Endodermal cell (in vitro differentiated cells): ENCODE data around the gene PANK1. TPM values are rescaled to one million over a fixed set of nuclear protein-coding genes. Genes with fewer than 3 reads are reported as not detected.
A peak's percentile ranks its signal among the peaks of the same experiment; 100 is the strongest.

Source experiments
- DNase-seq: peaks from one replicate; pipeline ENCODE4 v3.0.0-alpha.2; 2017
- H3K27ac ChIP-seq: 2 replicates; pipeline ENCODE4 v1.5.1; 2013; ENCODE audit warnings: mild to moderate bottlenecking, low read depth, low read length, moderate library complexity
- H3K27me3 ChIP-seq: 2 replicates; pipeline ENCODE4 v1.6.1; 2013; ENCODE audit warnings: mild to moderate bottlenecking, low read length, moderate library complexity; ENCODE audit not compliant: insufficient read depth, control insufficient read depth, poor library complexity, severe bottlenecking
- H3K36me3 ChIP-seq: 2 replicates; pipeline ENCODE4 v1.7.0; 2013; ENCODE audit warnings: mild to moderate bottlenecking, low read length, moderate library complexity; ENCODE audit not compliant: control insufficient read depth, insufficient read depth
- H3K4me1 ChIP-seq: one replicate; pipeline ENCODE4 v1.7.0; 2013; ENCODE audit warnings: low read length; ENCODE audit not compliant: control insufficient read depth, insufficient read depth
- H3K4me3 ChIP-seq: 2 replicates; pipeline ENCODE4 v1.5.1; 2013; ENCODE audit warnings: mild to moderate bottlenecking, low read length, moderate library complexity
- H3K9ac ChIP-seq: 2 replicates; pipeline ENCODE4 v1.6.1; 2013; ENCODE audit warnings: mild to moderate bottlenecking, low read length, moderate library complexity; ENCODE audit not compliant: poor library complexity, severe bottlenecking; ENCODE audit errors: extremely low read depth
- H3K9me3 ChIP-seq: 2 replicates; pipeline ENCODE4 v1.6.1; 2013; ENCODE audit warnings: mild to moderate bottlenecking, low read length, moderate library complexity; ENCODE audit not compliant: control insufficient read depth
- H3K27ac Mint-ChIP-seq: 2 replicates; pipeline ENCODE4 v1.8.0; 2020; ENCODE audit warnings: mixed read lengths
- H3K27me3 Mint-ChIP-seq: 2 replicates; pipeline ENCODE4 v1.8.0; 2021; ENCODE audit warnings: mild to moderate bottlenecking, mixed read lengths; ENCODE audit not compliant: insufficient read depth
- H3K36me3 Mint-ChIP-seq: 2 replicates; pipeline ENCODE4 v1.8.0; 2020; ENCODE audit warnings: low read depth, mixed read lengths
- H3K4me1 Mint-ChIP-seq: 2 replicates; pipeline ENCODE4 v1.8.0; 2020; ENCODE audit warnings: mixed read lengths
- H3K4me3 Mint-ChIP-seq: 2 replicates; pipeline ENCODE4 v1.8.0; 2020; ENCODE audit warnings: mild to moderate bottlenecking, moderate library complexity, mixed read lengths
- H3K9me3 Mint-ChIP-seq: 2 replicates; pipeline ENCODE4 v1.8.0; 2020; ENCODE audit warnings: mild to moderate bottlenecking, mixed read lengths
- CTCF ChIP-seq: fragments of 200-600 bp; sonication (generic); conservative IDR thresholded peaks from 2 replicates; pipeline ENCODE4 v1.5.0; 2021; ENCODE audit warnings: antibody characterized with exemption, mild to moderate bottlenecking
- WGBS, 2 experiments: methylation state at CpG; one replicate each; pipeline versions ENCODE4 v1.1.5 to v1.1.7; 2013; ENCODE audit warnings: missing lambda C conversion rate in 2 of 2, mixed read lengths in 1 of 2; ENCODE audit not compliant: insufficient coverage in 1 of 2, insufficient read length in 1 of 2; 5-methylcytosine and 5-hydroxymethylcytosine counted together
- total RNA-seq, 2 donors: library from RNA; stranded (reverse); fragmentation: NEBNext Ultra II Directional in 1 of 2; extraction: Animal tissue kit (Norgen Biotek cat#: 25700) in 1 of 2; gene quantifications; 2 replicates in 1 of 2; 3 replicates in 1 of 2; pipeline ENCODE4 v1.2.1, GENCODE V29; 2021

Gene PANK1
- total RNA-seq, 2 donors from 2014 or later = 23.4 to 28.8 TPM

DNA sequence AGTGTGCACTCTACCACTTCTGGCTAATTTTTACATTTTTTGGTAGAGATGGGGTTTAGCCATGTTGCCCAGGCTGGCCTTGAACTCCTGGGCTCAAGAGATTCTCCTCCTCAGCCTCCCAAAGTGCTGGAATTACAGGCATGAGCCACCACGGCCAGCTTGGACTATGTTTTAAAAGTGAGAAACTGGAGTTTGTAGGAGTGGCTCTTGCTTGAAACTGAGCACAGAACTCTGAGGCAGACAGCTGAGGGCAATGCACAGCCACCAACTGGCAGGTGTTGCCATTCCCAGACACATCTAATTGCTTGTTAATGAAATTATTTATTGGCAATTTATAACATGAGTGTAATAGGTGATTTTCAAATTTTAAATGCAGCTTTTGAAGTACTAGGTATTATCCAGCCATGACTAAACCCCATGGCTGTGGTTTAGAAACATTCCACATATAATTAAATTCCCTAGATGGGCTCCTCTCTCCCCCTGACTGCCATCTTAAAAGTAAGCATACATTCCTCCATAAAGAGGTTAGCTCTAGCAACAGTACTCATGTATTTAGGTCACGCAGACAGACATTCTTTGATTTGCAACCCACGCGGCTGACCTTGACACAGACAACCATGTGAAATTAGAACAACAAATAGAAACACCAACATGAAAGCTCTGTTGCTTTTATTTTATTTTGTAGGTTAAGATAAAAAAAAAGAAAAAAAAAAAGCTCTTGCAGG, 19.8 kb downstream of the PANK1 start:
- Mint-ChIP-seq H3K4me3 (no peak overlapping the region), H3K27me3 (no peaks in the 10 kb centered on the region), H3K27ac (no peak overlapping the region), H3K4me1 (peaks cover 11% of the 10 kb centered on the region), H3K9me3 (peaks cover 38% of the 10 kb centered on the region), H3K36me3 (peaks cover 32% of the 10 kb centered on the region)
- Histone ChIP-seq H3K27me3 (no peaks in the 10 kb centered on the region), H3K4me3 (no peak overlapping the region), H3K4me1 (peaks cover 5% of the 10 kb centered on the region), H3K36me3 (peaks cover 6% of the 10 kb centered on the region), H3K9me3 (peaks cover 25% of the 10 kb centered on the region), H3K9ac (no peak overlapping the region), H3K27ac (peak overlapping the region; percentile 53)
- DNase-seq = no peak
- TF ChIP-seq CTCF = no peak
- WGBS, 2 experiments = 98% methylated on average over 4 of the region's 4 CpGs; no CpG with 5 or more reads in 1 of the 2 experiments

GRCh38 chr10:89624020-89624419, 21.0 kb downstream of the PANK1 start:
- H3K4me3 Mint-ChIP-seq = no peak overlapping the region
- H3K27ac Mint-ChIP-seq = no peak overlapping the region
- no peak overlapping the region for H3K4me3 ChIP-seq
- H3K4me1 Mint-ChIP-seq = peaks cover 11% of the 10 kb centered on the region
- no peak overlapping the region for H3K27ac ChIP-seq
- 83 to 84% methylated on average over 3 to 4 of the region's 4 CpGs for WGBS, 2 experiments
- peaks cover 48% of the 10 kb centered on the region for H3K9me3 Mint-ChIP-seq
- DNase-seq = no peak
- peaks cover 5% of the 10 kb centered on the region for H3K4me1 ChIP-seq
- TF ChIP-seq CTCF = no peak
- no peaks in the 10 kb centered on the region for H3K27me3 Mint-ChIP-seq
- H3K9ac ChIP-seq = no peak overlapping the region
- peaks cover 6% of the 10 kb centered on the region for H3K36me3 ChIP-seq
- no peaks in the 10 kb centered on the region for H3K27me3 ChIP-seq
- peaks cover 37% of the 10 kb centered on the region for H3K9me3 ChIP-seq
- peaks cover 44% of the 10 kb centered on the region for H3K36me3 Mint-ChIP-seq

DNA sequence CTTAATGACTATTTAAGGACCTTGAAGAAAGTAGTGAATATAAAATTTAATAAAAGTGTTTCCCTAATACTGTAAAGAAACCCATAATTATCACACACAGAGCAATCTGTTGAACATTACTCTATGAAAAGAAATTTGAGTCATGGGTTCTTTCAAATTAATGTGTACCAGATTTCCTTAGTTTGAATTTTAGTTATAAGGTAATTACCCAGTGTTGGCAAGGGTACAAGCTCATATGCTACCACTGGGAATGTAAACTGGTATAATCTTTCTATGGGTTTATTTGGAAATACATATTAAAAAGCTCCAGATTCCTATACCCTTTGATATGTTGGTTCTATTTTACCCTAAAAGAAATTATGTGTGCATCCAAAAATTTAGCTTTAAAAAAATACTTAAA, 22.9 kb downstream of the PANK1 start:
- H3K9ac ChIP-seq = no peak overlapping the region
- peaks cover 43% of the 10 kb centered on the region for H3K9me3 ChIP-seq
- no peak overlapping the region for H3K4me3 ChIP-seq
- Mint-ChIP-seq H3K9me3 (peaks cover 58% of the 10 kb centered on the region), H3K4me1 (peaks cover 11% of the 10 kb centered on the region), H3K4me3 (no peak overlapping the region), H3K27ac (no peak overlapping the region), H3K27me3 (no peaks in the 10 kb centered on the region), H3K36me3 (peaks cover 51% of the 10 kb centered on the region)
- H3K27ac ChIP-seq = no peak overlapping the region
- H3K36me3 ChIP-seq = peaks cover 6% of the 10 kb centered on the region
- no peak for DNase-seq
- peaks cover 5% of the 10 kb centered on the region for H3K4me1 ChIP-seq
- H3K27me3 ChIP-seq = no peaks in the 10 kb centered on the region
- no peak for TF ChIP-seq CTCF
